Epidermal melanocyte (primary cell): ENCODE measurements around the gene ACTN1.
"Not testable (repeated sequence)": the region's sequence is repeated elsewhere in the genome, so short reads cannot be mapped to it uniquely, and the experiment has no call there.

Experiments used
- DNase-seq: peaks from one replicate; pipeline ENCODE4 v3.0.0; 2011; ENCODE audit warnings: low spot score; ENCODE audit not compliant: insufficient read length

ACTN1 gene

DNA sequence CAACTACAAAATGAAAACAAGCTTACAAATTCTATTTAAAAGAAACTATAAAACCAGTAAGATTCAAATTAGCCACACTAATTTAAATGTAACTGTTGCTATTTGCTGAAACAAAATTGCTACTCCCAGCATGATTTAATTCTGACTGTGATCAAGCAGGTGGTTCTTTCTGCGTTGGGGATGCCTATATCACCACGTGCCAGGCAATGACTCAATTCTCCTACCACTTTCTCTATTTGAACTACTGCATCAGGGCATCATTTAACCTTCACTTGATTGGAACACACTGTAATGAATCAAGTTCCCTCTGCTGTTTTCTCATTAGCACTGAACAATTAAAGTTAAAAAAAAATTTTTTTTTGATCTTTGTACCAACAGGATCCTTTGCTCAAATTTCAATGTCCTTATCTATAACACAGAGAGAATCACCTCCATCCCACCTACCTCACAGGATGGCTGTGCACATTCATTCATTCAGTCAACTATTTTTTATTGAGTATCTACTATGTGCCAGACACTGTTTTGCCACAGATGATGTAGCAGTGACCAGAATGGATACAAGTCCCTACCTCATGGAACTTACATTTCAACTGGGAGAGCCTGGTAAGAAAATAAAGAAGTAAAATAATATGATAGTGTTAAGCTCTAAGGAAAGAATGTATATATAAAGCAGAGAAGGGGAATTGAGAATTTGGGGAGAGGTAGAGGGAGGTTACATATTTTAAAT is 8.0 kb upstream of the ACTN1 start:
- DNase-seq: no peak

DNA sequence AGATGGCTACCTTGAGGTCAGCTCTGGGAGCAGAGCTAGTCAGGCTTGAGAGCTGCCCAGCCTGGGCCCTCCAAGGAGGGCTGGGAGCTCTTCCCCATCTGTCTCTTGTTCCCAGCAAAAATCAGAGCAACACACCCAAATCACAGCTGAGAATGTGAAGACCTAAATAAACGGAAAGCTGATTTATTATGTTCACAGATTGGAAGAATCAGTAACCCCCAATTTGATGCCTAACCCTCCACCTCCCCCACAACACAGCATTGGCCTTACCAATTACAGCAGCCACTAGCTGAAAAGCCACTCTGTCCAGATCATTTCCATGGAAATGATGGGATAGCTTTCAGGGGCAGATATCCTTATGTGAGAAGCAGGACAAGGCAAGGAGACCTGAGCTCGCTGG is 7.1 kb upstream of the ACTN1 start:
- no peak for DNase-seq

DNA sequence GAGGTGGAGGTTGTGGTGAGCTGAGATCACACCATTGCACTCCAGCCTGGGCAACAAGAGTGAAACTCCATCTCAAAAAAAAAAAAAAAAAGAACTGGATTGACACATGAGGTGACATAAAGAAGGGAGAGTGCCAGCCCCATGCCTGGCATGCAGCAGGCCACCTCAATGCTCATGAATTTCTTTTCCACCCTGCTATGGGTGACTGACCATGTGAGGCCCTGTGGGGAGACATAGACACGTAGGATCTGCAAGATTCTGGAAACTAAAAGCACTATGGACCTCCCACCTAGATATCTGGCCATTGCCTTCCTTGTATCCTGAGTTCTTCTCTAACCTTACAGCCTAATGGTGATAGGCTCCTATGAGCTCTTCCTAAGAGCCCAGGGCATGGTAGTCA is 5.6 kb upstream of the ACTN1 start:
- no peak for DNase-seq

GRCh38 chr14:68983191-68983590 is 4.1 kb upstream of the ACTN1 start:
- DNase-seq: no peak

DNA sequence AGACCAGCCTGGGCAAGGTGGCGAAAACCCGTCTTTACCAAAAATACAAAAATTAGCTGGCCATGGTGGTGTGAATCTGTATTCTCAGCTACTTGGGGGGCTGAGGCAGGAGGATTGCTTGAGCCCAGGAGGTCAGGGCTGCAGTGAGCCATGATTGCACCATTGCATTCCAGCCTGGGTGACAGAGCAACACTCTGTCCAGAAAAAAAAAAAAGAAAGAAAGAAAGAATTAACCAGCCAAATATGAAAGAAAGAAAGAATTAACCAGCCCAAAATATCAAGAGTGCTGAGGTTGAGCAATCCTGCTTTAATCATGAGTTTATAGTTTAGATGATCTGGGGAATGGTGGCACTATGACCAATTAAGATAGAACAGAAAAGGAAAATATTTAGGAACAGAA is 3.5 kb upstream of the ACTN1 start:
- DNase-seq: no peak

GRCh38 chr14:68981539-68981976 is 2.5 kb upstream of the ACTN1 start:
- DNase-seq: no peak

DNA sequence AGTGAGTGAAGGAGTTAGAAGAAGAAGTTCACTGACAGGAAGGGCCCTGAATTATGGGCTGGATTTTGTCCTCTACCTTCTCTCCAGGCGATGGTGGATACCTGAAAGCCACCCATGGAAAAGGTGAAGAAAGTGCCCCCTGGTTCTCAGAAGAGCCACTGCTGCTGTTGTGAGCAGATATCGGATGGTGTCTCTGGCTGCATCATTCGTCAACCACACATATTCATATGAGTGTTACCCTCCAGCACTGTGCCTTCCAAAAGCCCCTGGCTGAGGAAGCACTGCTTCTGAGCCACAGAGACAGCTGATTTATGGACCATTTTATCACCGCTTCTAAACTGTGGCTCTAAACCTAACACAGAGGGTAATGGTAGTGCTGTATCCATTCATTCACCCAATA is 2.0 kb upstream of the ACTN1 start:
- no peak for DNase-seq

GRCh38 chr14:68979722-68980451 is 785 bp upstream of the ACTN1 start:
- no peak for DNase-seq

DNA sequence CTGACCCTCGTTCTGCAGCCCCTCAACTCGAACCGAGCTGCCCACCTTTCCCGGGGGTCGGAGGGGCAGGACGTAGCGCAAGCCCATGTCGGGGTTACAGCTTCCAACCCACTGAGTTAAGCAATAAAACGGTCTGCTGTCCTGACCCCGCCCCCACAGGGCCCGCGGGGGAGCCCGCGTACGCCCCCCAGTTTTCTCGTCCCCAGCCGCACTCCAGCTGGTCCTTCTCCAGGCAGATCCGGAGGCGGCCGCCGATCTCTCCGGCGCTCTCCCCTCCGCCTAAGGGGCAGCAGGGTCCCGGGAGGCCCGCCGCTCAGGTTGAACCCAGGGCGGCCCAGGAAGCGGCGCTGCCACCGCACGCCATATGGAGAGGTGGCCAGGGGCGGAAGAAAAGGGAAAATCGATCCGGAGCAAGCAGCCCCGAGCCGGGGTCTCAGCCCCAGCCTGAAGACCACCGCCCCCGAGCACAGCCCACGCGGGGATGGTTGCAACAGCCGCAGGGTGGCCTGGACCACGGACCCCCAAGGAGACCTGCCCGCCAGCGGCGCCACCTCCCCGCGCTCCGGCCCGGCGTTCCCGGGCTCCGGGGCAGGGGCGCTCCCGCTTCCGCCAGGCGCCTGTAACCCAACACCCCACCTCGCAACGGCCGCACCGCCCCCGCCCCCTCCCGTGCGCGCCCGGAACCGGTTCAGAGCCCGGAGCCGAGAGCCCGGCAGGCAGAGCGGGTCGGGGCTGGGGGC is 760 bp downstream of the ACTN1 start:
- DNase-seq: no peak

GRCh38 chr14:68977718-68978171 is 1.4 kb downstream of the ACTN1 start:
- peak; percentile 51 for DNase-seq

- no peak for DNase-seq
Measured at GRCh38 chr14:68977180-68977717, 1.9 kb downstream of the ACTN1 start.

DNA sequence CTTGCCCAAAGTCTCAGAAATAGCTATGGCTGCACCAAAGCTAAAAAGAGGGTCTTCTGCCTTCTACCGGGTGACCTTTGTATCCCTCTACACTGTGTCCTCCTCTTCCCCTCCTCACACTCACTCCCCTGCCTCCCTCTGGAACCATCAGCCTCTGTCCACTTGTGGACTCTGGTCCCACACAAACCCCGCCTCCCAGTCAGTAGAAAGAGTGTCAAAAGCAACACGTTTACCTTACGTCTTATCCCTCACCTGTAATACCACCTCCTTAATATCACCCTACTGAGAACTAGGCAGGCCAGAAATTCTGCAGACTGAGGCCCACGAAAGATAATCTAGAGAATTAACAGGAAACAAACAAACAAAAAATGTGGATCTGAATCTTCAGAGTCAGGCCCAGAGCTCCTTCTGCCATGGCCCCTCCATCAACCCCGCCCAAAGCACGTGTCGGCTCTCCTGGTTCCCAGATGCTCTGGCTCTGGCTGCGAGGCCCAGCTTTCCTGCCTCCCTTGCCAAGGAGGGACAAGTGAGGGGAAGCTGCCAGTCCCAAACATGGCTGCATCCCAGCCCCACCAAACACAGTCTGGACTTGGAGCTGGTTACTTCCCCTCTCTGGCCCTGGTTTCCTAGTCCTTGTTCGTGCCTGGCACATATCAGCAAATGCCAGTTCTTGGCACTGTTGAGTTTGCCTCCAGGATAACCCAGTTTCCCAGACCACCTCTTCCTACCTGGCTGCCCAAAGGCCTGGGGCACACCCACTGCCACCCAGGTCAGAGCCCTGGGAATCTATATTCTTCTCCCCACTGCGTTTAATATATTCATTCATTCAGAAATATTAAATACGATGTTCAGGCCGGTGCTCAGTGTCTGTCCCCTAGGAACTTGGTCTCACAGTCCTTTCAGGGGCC is 2.7 kb downstream of the ACTN1 start:
- DNase-seq: no peak

DNA sequence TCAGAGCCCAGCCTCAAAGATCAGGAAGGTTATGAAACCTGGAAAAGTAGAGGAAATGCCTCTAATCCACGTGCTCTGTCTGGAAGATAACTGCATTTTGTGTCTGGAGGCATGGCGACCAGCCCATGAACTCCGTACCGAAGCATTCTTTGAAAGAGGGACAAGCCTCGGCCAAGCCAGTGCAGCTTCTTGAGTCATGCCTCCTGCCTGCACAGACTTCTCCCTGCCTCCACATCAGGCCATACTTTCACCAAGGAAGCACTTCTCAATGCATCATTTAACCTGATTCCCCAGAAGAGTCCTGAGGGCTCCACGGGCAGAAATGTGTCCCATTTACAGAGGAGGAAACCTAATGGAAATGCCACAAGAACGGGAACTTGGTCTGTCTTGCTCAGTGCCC is 3.4 kb downstream of the ACTN1 start:
- no peak for DNase-seq

- DNase-seq: no peak
Measured at GRCh38 chr14:68974759-68975347, 4.2 kb downstream of the ACTN1 start.

DNA sequence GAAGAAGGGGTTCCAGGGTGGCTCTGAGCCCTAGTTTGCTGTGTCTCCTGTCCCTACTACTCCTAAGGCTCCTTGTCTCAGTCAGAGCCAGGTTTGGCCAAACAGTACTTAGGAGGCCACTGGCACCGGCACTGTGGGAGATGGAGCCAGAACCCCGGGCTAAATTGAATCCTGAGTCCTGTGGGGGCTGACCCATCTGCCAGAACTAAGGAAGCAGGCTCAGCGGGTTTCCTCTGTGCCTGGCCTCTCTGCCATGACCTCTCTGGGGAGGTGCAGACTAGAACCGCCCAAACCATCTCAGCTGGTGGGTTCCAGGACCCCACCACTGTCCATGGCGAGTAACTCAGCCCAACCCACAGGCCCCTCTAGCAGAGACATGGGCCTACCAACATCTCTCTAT is 5.5 kb downstream of the ACTN1 start:
- DNase-seq: no peak

DNA sequence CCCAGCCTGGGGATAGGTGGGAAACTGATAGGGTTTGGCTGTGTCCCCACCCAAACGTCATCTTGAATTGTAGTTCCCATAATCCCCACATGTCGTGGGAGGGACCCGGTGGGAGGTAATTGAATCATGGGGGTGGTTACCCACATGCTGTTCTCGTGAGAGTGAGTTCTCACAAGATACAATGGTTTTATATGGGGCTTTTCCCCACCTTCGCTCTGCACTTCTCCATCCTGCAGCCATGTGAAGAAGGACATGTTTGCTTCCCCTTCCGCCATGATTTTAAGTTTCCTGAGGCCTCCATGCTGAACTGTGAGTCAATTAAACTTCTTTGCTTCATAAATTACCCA is 5.9 kb downstream of the ACTN1 start:
- not testable (repeated sequence) for DNase-seq

- DNase-seq: no peak
Measured at GRCh38 chr14:68972507-68973218, 6.4 kb downstream of the ACTN1 start.

DNA sequence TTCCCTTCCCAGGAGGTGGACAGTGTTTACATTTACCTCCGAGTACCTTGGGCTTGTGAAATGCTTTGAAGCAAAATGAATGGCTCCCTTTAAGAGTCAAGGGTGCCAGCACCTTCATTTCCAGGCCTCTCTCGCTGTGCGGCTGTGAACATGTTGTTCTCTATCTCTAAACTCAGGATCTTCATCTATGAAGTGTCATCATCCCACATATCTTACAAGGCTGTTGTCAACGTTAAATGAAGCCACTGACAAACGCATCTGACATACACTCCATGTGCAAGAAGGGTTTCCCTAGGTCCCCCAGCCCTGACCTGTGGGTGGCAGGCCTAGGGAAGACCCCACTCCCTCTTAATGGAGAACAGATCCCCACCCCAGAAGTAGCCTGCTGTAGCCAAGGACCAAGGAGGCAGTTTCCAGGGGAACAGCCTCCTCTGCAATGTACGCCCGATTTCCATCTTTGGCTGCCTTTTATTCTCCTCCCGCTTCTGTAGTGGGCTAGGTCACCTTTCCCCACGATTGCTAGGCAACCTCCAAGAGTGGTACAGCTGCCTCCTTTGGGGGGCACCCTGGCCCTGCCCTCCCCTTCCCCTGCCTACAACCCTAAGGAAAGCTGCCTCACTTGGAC is 7.6 kb downstream of the ACTN1 start:
- DNase-seq: no peak

DNA sequence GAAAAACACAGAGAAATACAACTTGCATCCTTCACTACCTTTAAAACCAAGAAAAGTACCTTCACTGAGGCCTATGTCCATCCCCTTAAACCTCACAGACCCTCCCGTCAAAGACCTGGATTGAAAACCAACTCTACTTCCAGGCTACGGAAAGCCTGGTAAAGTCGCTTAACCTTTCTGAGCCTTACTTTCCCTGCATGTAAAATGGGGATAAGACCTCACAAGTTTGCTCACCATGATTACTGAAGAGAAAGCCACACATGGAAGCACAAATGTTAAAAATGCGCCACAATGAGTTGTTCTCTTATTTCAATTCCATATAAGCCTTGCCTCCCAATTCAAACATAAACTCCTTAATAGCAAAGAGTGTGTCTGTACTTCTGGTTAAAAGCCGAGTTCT is 8.4 kb downstream of the ACTN1 start:
- no peak for DNase-seq
